ENCODE results near the gene MLF1.

Gene MLF1

GRCh38 chr3:158563076-158563475 lies 7.9 kb upstream of the MLF1 start:
- no peak overlapping the region for H3K4me3 Mint-ChIP-seq
- ATAC-seq (replicated peaks) = no peak

DNA sequence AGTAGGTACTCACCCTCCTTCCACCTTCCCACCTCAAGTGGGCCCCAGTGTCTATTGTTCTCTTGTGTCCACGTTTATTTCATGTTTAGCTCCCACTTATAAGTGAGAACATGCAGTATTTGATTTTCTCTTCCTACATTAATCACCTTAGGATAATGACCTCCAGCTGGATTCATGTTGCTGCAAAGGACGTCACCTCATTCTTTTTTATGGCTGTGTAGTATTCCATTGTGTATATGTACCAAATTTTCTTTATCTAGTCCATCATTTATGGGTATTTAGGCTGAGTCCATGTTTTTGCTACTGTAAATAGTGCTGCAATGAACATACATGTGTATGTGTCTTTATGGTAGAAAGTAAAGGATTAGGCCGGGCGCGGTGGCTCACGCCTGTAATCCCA lies 5.9 kb upstream of the MLF1 start:
- H3K27ac Mint-ChIP-seq = no peak overlapping the region
- ATAC-seq (replicated peaks) (no peak), DNase-seq (no peak)
- H3K9me3 Mint-ChIP-seq = peaks cover 6 to 8% of the 10 kb centered on the region in 2 donors
- no peaks in the 10 kb centered on the region for H3K4me1 Mint-ChIP-seq
- H3K4me3 Mint-ChIP-seq = no peak overlapping the region
- peaks cover 26 to 28% of the 10 kb centered on the region in 2 donors for H3K27me3 Mint-ChIP-seq
- H3K36me3 Mint-ChIP-seq = no peaks in the 10 kb centered on the region

More at GRCh38 chr3:158563076-158563475, 7.9 kb upstream of the MLF1 start:
- no peaks in the 10 kb centered on the region for H3K36me3 Mint-ChIP-seq
- H3K9me3 Mint-ChIP-seq = peaks cover 6 to 18% of the 10 kb centered on the region in 2 donors
- no peaks in the 10 kb centered on the region for H3K4me1 Mint-ChIP-seq
- DNase-seq = no peak
- no peak overlapping the region for H3K27ac Mint-ChIP-seq
- H3K27me3 Mint-ChIP-seq = peaks cover 15 to 22% of the 10 kb centered on the region in 2 donors

DNA sequence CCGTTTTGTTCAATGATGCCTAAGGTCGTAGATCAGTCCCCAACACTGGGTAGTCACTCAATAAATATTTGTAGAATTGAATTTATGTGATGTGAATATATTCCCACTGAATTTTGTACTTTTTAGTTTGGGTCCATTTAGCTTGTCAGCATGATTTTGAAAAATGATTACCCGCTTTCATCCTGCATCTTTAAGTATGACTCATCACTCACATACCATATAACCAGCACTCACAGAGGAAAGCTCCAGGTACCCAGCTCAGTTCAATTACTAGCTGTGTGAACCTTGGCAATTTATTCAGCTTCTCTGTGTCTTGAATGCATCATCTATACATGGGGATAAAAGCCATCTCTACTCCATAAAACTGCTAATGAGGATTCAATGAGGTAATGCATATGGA lies 2.2 kb upstream of the MLF1 start:
- ATAC-seq (replicated peaks) = no peak
- no peak overlapping the region for H3K4me3 Mint-ChIP-seq

DNA sequence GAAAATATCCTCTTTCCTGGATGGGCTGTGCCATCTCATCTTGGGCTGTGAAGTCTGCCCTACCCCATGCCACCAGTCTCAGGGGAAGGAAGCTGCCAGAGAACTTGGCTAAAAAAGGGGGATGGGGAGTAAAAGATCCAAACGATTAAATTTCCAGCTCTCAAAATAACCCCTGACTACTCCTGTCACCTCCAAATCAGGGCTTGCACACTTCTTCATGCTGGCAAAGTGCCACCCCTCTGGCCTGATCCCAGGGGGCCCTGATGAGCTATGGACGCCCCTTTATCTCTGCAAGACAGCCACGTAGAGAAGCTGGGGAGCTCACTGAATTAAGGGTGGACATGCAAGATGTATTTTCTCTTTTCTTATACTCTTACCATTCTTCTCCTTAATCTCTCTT lies 1.2 kb upstream of the MLF1 start:
- H3K4me3 Mint-ChIP-seq = no peak overlapping the region
- no peak for DNase-seq
- peaks cover 7 to 8% of the 10 kb centered on the region in 2 donors for H3K36me3 Mint-ChIP-seq
- peaks cover 44 to 61% of the 10 kb centered on the region in 2 donors for H3K27me3 Mint-ChIP-seq
- peaks cover 7 to 8% of the 10 kb centered on the region in 2 donors for H3K4me1 Mint-ChIP-seq
- peaks cover 9 to 12% of the 10 kb centered on the region in 2 donors for H3K9me3 Mint-ChIP-seq
- no peak overlapping the region for H3K27ac Mint-ChIP-seq
- ATAC-seq (replicated peaks) = no peak

More for the DNA sequence above, 2.2 kb upstream of the MLF1 start:
- Mint-ChIP-seq H3K9me3 (peaks cover 9 to 12% of the 10 kb centered on the region in 2 donors), H3K36me3 (peaks cover 7 to 8% of the 10 kb centered on the region in 2 donors), H3K4me1 (peaks cover 7 to 8% of the 10 kb centered on the region in 2 donors), H3K27me3 (peaks cover 44 to 61% of the 10 kb centered on the region in 2 donors), H3K27ac (no peak overlapping the region)
- no peak for DNase-seq

DNA sequence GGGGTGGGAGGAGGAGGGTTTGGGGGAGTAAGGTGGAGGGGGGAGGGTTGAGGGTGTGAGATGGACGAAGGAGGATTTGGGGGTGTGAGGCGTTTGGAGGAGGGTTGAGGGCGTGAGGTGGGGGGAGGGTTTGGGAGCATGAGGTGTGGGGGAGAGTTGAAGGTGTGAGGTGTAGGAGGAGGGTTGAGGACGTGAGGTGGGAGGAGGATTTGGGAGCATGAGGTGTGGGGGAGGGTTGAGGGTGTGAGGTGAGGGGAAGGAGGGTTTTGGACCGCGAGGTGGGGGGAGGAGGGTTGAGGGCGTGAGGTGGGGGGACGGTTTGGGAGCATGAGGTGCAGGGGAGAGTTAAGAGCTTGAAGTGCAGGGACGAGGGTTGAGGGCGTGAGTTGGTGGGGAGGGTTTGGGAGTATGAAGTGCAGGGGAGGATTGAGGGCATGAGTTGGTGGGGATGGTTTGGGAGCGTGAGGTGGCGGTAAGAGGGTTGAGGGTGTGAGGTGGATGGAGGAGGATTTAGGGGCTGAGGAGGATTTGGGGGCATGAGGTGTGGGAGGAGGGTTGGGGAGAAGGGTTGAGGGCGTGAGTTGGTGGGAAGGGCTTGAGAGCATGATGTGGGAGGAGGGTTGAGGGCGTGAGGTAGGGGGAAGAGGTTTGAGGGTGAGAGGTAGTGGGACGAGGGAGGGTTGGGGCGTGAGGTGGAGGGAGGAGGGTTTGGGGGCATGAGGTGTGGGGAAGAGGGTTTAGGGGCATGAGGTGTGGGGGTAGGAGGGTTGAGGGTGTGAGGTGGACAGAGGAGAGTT lies 1.2 kb downstream of the MLF1 start:
- Mint-ChIP-seq H3K4me1 (peaks cover 7 to 8% of the 10 kb centered on the region in 2 donors), H3K36me3 (peaks cover 7 to 8% of the 10 kb centered on the region in 2 donors), H3K9me3 (peaks cover 3 to 4% of the 10 kb centered on the region in 2 donors), H3K27me3 (peaks cover 35 to 50% of the 10 kb centered on the region in 2 donors), H3K4me3 (no peak overlapping the region), H3K27ac (no peak overlapping the region)
- DNase-seq (no peak), ATAC-seq (replicated peaks) (no peak)

DNA sequence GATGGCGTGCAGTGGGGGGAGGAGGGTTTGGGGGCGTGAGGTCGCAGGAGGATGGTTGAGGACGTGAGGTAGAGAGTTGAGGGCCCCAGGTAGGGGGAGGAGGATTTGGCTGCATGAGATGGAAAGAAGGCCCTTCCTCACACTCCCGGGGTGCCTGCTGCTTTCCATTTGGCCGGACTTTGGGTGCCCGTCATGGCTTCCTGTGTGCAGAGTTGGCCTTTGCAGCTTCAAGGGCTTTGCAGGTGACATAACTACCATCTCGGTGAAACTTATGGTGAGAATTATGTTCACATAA lies 1.7 kb downstream of the MLF1 start:
- Mint-ChIP-seq H3K27ac (no peak overlapping the region), H3K36me3 (peaks cover 7 to 8% of the 10 kb centered on the region in 2 donors), H3K9me3 (peaks cover 3 to 4% of the 10 kb centered on the region in 2 donors), H3K27me3 (peaks cover 35 to 50% of the 10 kb centered on the region in 2 donors), H3K4me1 (peaks cover 7 to 8% of the 10 kb centered on the region in 2 donors), H3K4me3 (no peak overlapping the region)
- no peak for ATAC-seq (replicated peaks)
- DNase-seq = no peak

DNA sequence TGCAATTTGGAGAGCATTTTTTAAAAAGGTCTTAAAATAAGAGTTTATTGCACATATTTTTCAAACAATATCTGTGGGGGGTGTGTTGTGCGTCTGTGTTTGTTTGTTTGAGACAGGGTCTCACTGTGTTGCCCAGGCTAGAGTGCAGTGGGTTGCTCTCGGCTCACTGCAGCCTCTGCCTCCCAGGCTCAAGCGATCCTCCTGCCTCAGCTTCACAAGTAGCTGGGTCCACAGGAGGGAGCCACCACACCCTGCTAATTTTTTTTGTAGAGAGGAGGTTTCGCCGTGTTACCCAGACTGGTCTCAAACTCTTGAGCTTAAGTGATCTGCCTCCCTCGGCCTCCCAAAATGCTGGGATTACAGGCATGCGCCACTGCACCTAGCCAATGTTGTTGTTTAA lies 2.7 kb downstream of the MLF1 start:
- Mint-ChIP-seq H3K36me3 (peaks cover 7 to 8% of the 10 kb centered on the region in 2 donors), H3K9me3 (peaks cover 3 to 4% of the 10 kb centered on the region in 2 donors), H3K4me3 (no peak overlapping the region), H3K27me3 (peaks cover 30 to 46% of the 10 kb centered on the region in 2 donors), H3K4me1 (peaks cover 7 to 8% of the 10 kb centered on the region in 2 donors), H3K27ac (no peak overlapping the region)
- no peak for DNase-seq
- ATAC-seq (replicated peaks) = no peak

- DNase-seq = no peak
- no peak overlapping the region for H3K27ac Mint-ChIP-seq
- H3K4me1 Mint-ChIP-seq = peaks cover 7 to 8% of the 10 kb centered on the region in 2 donors
These were observed 3.7 kb downstream of the MLF1 start for GRCh38 chr3:158574646-158575045.

DNA sequence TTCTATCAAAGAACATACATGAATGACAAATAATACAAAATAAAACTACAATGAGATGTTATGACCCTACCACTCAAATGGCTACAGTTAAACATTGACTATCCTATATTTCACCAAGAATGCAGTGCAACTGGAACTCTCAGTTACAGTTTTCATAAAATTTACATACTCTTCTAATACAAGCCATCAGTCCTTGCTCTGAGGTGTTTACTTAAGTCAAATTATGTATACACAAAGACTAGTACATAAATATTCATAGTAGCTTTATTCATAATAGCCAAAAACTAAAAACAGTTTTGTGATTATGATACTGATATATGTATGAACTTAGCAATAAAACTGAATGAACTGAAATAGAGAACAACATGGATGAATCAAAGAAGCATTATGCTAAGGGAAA lies 19.2 kb downstream of the MLF1 start:
- ATAC-seq (replicated peaks) (no peak), DNase-seq (no peak)
- peaks cover 5 to 8% of the 10 kb centered on the region in 2 donors for H3K27me3 Mint-ChIP-seq
- peaks cover 0 to 2% of the 10 kb centered on the region in 2 donors for H3K9me3 Mint-ChIP-seq
- no peak overlapping the region for H3K27ac Mint-ChIP-seq
- H3K4me3 Mint-ChIP-seq = no peak overlapping the region
- no peaks in the 10 kb centered on the region for H3K36me3 Mint-ChIP-seq
- no peaks in the 10 kb centered on the region for H3K4me1 Mint-ChIP-seq

More at GRCh38 chr3:158574646-158575045, 3.7 kb downstream of the MLF1 start:
- Mint-ChIP-seq H3K4me3 (no peak overlapping the region), H3K27me3 (peaks cover 24 to 37% of the 10 kb centered on the region in 2 donors), H3K9me3 (peaks cover 3 to 4% of the 10 kb centered on the region in 2 donors), H3K36me3 (peaks cover 7 to 8% of the 10 kb centered on the region in 2 donors)
- no peak for ATAC-seq (replicated peaks)

DNA sequence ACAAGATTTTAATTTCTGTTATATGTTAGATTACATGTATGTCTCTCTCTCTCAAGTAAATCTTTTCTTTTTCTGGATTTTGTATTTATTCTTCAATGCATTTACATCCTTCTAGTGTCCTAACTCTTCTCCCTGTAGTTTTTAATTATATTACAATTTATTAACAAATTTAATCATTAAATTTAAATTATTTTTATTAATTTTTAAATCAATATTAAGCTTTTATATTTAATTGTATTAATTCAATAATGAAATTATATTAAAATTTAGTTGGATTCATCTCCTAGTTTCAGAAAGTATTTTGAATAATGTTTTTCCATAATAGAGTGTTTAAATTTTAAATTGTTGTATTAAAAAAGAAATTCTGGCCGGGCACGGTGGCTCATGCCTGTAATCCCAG lies 29.8 kb downstream of the MLF1 start:
- Mint-ChIP-seq H3K27ac (no peak overlapping the region), H3K9me3 (no peaks in the 10 kb centered on the region), H3K4me3 (no peak overlapping the region), H3K27me3 (no peaks in the 10 kb centered on the region), H3K4me1 (no peaks in the 10 kb centered on the region), H3K36me3 (no peaks in the 10 kb centered on the region)
- no peak for DNase-seq
- ATAC-seq (replicated peaks) = no peak

- no peaks in the 10 kb centered on the region for H3K36me3 Mint-ChIP-seq
- ATAC-seq (replicated peaks) (no peak), DNase-seq (no peak)
- no peak overlapping the region for H3K4me3 Mint-ChIP-seq
- H3K9me3 Mint-ChIP-seq = no peaks in the 10 kb centered on the region
- H3K27me3 Mint-ChIP-seq = no peaks in the 10 kb centered on the region
- H3K27ac Mint-ChIP-seq = no peak overlapping the region
- no peaks in the 10 kb centered on the region for H3K4me1 Mint-ChIP-seq
These were observed 31.2 kb downstream of the MLF1 start for GRCh38 chr3:158602227-158602626.

DNA sequence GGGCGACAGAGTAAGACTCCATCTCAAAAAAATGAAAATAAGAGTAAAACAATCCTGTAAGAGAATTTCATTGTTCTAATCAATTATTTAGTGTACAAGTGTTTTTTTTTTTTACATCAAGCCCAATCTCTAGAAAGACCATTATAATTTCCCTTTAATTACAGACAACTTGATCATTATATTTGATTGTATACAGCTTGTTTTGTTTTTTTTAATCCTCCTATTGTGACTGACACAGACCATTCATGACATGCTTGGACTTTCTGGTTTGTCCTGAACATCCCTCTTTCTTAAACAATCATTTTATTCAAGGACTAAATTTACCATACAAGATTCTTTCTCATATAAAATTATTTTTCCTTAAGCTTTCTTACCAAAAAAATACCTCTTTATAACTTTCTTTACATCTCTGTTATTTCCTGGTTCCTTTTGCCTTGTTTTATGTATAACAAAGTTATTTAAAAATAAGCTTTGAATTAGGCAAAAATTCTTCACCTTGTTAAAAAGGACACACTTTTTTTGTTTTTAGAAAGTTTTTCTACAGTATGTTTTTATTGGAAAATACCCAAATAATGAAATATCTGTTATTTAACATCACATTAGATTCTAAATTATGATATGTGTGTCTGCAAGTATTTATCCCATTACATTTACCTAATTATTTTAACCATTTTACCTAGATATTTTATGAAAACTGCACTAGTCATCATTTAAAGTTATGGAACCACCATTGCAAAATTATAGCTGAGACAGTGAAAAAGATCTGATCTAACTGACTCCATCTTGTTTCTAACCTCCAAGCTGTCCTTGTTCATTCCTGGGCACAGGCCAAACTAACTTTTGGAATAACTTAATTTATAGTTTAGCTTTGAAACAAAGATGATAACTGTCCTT lies 47.2 kb downstream of the MLF1 start:
- H3K36me3 Mint-ChIP-seq = no peaks in the 10 kb centered on the region
- H3K4me3 Mint-ChIP-seq = no peak overlapping the region
- ATAC-seq (replicated peaks) = no peak
- H3K9me3 Mint-ChIP-seq = peaks cover 5 to 14% of the 10 kb centered on the region in 2 donors
- no peaks in the 10 kb centered on the region for H3K4me1 Mint-ChIP-seq
- H3K27me3 Mint-ChIP-seq = peaks cover 12 to 15% of the 10 kb centered on the region in 2 donors
- no peak for DNase-seq
- H3K27ac Mint-ChIP-seq = no peak overlapping the region

- no peak for ATAC-seq (replicated peaks)
These were observed 54.9 kb downstream of the MLF1 start for GRCh38 chr3:158625881-158626280.

GRCh38 chr3:158631981-158632380 lies 61.0 kb downstream of the MLF1 start:
- no peak overlapping the region for H3K27ac Mint-ChIP-seq
- peaks cover 32 to 52% of the 10 kb centered on the region in 2 donors for H3K27me3 Mint-ChIP-seq
- H3K9me3 Mint-ChIP-seq = peaks cover 0 to 2% of the 10 kb centered on the region in 2 donors
- no peak overlapping the region for H3K4me3 Mint-ChIP-seq
- ATAC-seq (replicated peaks) (no peak), DNase-seq (no peak)
- no peaks in the 10 kb centered on the region for H3K4me1 Mint-ChIP-seq
- peaks cover 0 to 2% of the 10 kb centered on the region in 2 donors for H3K36me3 Mint-ChIP-seq

More at GRCh38 chr3:158625881-158626280, 54.9 kb downstream of the MLF1 start:
- Mint-ChIP-seq H3K9me3 (peaks cover 5% of the 10 kb centered on the region in 2 donors), H3K27me3 (peaks cover 31 to 34% of the 10 kb centered on the region in 2 donors), H3K4me3 (no peak overlapping the region), H3K27ac (no peak overlapping the region), H3K4me1 (no peaks in the 10 kb centered on the region), H3K36me3 (no peaks in the 10 kb centered on the region)
- DNase-seq = no peak
